Stimulated activated naive CD8-positive, alpha-beta T cell treated with anti-CD3 and anti-CD28 coated beads, Interleukin-15, Interleukin-2, amounts not matched to agents 100 ng/mL and 50 ng/mL, for 24 hours (primary cell): ENCODE measurements around the gene IFNG-AS1.

ENCODE experiments used
- H3K27ac Mint-ChIP-seq: one replicate; pipeline ENCODE4 v1.8.0; 2021; ENCODE audit warnings: mild to moderate bottlenecking, mixed read lengths
- H3K27me3 Mint-ChIP-seq: one replicate; pipeline ENCODE4 v1.8.0; 2021; ENCODE audit warnings: mixed read lengths
- H3K36me3 Mint-ChIP-seq: one replicate; pipeline ENCODE4 v1.8.0; 2021; ENCODE audit warnings: low read depth, mixed read lengths
- H3K4me1 Mint-ChIP-seq: one replicate; pipeline ENCODE4 v1.8.0; 2021; ENCODE audit warnings: low read depth, mixed read lengths
- H3K4me3 Mint-ChIP-seq: one replicate; pipeline ENCODE4 v1.8.0; 2021; ENCODE audit warnings: mild to moderate bottlenecking, mixed read lengths
- H3K9me3 Mint-ChIP-seq: one replicate; pipeline ENCODE4 v1.8.0; 2021; ENCODE audit warnings: mixed read lengths

IFNG-AS1 gene

DNA sequence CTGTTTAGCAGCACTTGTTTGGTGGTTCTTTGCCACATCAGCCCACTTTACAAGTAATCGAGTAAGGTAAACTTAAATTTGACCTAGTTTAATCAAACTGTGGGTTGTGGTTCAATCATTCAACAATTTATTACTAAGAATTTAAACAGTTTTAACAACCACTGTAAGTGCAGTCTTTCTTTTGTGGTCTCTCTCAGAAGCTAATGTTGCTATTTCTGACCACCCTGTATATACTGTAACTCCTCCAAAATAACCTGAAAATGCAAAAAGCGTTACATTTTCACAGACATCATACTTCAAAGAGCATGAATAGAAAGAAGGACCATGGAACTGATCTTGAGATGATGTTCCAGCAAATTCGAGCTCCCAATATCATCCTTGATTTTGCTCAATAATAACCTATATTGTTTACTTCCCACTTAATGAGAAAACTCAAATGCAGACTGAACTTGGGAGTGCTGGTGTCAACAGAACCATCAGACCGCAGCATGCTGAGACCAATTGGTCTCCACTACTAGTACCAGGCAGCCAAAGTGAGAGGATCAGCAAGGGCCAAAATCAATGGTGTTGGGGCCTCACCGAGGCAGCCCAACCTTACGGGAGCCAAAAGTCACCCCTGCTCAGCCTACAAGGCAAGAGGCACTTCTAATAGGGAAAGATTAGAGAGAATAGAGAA is 22.1 kb downstream of the IFNG-AS1 start:
- no peak overlapping the region for H3K4me3 Mint-ChIP-seq
- H3K4me1 Mint-ChIP-seq: peaks cover 24% of the 10 kb centered on the region
- no peaks in the 10 kb centered on the region for H3K27me3 Mint-ChIP-seq
- H3K9me3 Mint-ChIP-seq: no peaks in the 10 kb centered on the region
- H3K27ac Mint-ChIP-seq: peak overlapping the region; percentile 23
- no peaks in the 10 kb centered on the region for H3K36me3 Mint-ChIP-seq

DNA sequence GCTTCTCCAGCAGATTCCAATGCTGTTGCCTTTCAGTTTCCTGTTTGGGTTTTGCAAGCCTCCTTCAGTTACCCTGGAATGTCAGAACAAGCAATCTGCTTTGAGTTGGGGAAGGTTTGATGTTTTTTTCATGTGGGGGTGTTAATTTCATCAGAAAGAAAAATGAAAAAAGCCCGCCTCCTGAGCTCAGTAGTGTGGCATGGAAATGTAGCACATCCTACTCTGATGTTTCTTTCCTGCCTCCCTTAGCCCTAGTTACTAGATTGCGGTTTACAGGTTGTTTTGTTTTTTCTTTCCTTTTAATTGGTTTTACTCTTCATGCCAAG is 22.6 kb downstream of the IFNG-AS1 start:
- peaks cover 24% of the 10 kb centered on the region for H3K4me1 Mint-ChIP-seq
- no peak overlapping the region for H3K27ac Mint-ChIP-seq

DNA sequence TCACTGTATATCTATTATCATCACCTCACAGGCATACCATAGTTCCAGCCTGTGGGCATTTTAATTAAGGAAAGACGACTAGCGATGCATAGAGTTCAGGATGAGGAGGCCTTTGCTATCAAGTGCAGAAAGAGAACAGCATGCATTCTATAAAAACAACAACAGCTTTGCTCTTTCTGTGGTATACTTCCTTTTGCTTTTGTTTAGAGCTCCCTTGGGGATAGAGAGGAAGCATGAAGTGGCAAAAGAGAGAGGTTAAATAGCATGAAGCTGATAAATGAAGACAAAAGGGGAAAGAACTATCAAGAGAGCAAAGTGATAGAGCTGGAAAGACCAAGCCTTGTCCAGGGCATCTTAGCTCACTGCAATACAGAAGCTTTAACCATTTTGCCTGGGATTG is 23.5 kb downstream of the IFNG-AS1 start:
- Mint-ChIP-seq H3K27me3 (no peaks in the 10 kb centered on the region), H3K4me1 (peaks cover 24% of the 10 kb centered on the region), H3K4me3 (no peak overlapping the region), H3K36me3 (no peaks in the 10 kb centered on the region), H3K9me3 (no peaks in the 10 kb centered on the region), H3K27ac (no peak overlapping the region)

More for the DNA sequence above, 22.6 kb downstream of the IFNG-AS1 start:
- Mint-ChIP-seq H3K9me3 (no peaks in the 10 kb centered on the region), H3K36me3 (no peaks in the 10 kb centered on the region), H3K27me3 (no peaks in the 10 kb centered on the region), H3K4me3 (no peak overlapping the region)

DNA sequence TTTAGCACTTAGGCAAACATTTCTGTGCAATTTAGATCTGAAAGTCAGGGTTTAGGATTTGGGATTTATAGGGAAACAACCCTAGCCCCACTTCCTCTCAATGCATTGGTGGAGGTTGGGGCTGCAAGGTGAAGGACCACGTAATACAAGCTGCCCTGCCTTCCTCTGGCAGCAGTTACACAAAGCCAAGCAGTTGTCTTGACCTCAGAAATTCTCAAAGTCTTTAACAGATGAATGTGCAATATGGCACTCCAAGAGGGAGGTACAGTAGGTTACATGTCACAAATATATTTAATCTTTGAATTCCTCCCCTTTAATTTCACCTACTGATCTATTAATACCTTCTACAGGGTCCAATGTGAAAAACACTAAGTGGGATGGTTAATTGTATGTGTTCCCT is 23.9 kb downstream of the IFNG-AS1 start:
- Mint-ChIP-seq H3K36me3 (no peaks in the 10 kb centered on the region), H3K9me3 (no peaks in the 10 kb centered on the region), H3K27me3 (no peaks in the 10 kb centered on the region), H3K4me1 (peaks cover 24% of the 10 kb centered on the region), H3K27ac (no peak overlapping the region), H3K4me3 (no peak overlapping the region)

DNA sequence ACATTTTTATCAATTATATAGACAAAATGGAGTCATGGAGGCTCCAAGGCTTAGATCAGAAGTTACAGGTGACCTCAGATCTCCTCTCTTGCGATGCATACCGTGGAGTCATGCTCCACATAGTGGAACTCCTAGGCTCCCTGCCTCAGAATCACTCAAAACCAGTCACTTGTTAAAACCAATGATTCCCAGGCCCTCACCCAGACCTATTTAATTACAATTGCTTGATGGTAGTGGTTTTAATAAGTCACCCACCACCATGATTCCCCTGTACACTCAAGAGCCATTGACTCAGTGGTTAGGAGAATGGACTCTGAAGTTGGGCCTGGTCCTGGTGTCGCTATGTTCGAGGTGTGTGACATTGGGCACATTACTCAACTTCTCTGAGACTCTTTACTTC is 26.9 kb downstream of the IFNG-AS1 start:
- no peaks in the 10 kb centered on the region for H3K36me3 Mint-ChIP-seq
- no peak overlapping the region for H3K4me3 Mint-ChIP-seq
- H3K9me3 Mint-ChIP-seq: no peaks in the 10 kb centered on the region
- peaks cover 17% of the 10 kb centered on the region for H3K4me1 Mint-ChIP-seq
- H3K27me3 Mint-ChIP-seq: no peaks in the 10 kb centered on the region
- no peak overlapping the region for H3K27ac Mint-ChIP-seq

DNA sequence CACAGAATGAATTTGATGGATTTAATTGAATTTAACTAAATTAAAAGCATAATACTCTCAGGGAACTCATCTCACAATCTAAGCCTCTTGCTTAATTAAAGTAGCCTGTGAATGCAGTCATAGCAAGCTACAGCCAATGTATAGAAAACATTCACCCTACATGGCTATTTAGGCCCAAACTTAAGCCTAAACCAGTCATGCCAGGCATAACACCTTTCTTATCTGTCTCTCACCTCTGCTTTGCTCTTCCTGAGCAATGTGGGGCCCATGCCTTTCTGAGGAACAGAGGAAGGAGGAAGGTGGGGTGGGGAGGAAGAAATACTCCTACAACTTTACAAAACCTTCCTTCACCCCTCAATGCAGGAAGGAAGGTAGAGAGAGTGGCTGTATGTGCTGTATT is 29.1 kb downstream of the IFNG-AS1 start:
- Mint-ChIP-seq H3K4me1 (no peaks in the 10 kb centered on the region), H3K9me3 (peaks cover 4% of the 10 kb centered on the region), H3K27ac (no peak overlapping the region), H3K4me3 (no peak overlapping the region), H3K27me3 (no peaks in the 10 kb centered on the region), H3K36me3 (no peaks in the 10 kb centered on the region)

DNA sequence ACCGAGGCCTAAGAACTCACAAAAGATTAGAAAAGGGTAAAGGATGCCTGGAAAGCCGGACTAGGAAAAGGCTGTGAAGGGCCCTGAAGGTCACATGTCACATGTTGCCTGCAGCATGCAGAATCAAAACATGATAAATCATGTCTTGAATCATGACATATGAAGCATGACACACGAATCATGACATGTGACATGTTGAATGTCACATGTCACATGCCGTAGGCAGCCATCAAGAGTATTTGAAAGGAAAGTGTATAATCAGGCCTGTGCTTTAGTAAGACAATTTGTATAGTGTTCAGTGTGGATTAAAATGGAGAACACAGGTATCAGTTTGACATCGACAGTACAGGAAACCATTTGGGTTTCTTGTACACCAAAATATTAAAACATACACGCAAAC is 30.8 kb downstream of the IFNG-AS1 start:
- no peaks in the 10 kb centered on the region for H3K27me3 Mint-ChIP-seq
- no peak overlapping the region for H3K27ac Mint-ChIP-seq
- no peaks in the 10 kb centered on the region for H3K4me1 Mint-ChIP-seq
- no peaks in the 10 kb centered on the region for H3K36me3 Mint-ChIP-seq
- no peak overlapping the region for H3K4me3 Mint-ChIP-seq
- H3K9me3 Mint-ChIP-seq: peaks cover 10% of the 10 kb centered on the region

DNA sequence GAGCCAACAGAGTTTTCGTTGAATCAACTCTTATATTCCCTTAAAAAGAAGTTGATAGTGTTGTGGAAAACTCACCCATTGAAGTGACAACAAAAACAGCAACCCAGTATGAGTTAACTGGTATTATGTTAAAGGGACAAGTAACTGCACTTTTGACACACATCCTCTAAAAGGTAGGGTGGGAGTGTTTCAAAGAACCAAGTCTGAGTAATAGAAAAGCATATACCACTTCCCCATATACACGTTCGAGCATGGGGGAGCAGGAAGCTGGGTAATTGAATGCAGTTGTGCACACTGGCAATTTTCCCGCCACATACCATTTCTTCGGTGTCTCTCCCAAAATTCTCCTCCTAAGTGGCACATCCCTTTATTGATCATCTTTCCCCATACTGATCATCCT is 31.5 kb downstream of the IFNG-AS1 start:
- Mint-ChIP-seq H3K4me1 (no peaks in the 10 kb centered on the region), H3K36me3 (no peaks in the 10 kb centered on the region), H3K4me3 (no peak overlapping the region), H3K27me3 (no peaks in the 10 kb centered on the region), H3K9me3 (peaks cover 10% of the 10 kb centered on the region), H3K27ac (no peak overlapping the region)

DNA sequence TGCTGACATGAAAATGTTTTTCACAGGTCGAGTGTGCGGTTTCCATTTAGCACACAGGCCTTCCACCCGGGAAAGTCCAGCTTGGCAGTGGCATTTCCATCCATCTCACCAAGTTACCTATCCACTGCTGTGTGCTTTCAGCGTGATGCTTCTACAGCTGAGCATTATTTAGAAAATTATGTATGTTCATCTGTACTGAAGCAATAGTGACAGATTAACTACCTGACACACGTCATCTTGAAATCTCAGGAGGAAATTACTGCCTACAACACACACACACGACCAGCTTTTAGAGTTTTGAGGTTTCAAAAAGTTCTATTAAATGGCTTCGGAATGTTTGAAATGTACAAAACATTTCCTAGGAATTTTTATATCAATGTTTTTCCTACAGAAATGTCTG is 39.4 kb downstream of the IFNG-AS1 start:
- peaks cover 19% of the 10 kb centered on the region for H3K9me3 Mint-ChIP-seq
- peaks cover 3% of the 10 kb centered on the region for H3K36me3 Mint-ChIP-seq
- H3K4me3 Mint-ChIP-seq: no peak overlapping the region
- no peak overlapping the region for H3K27ac Mint-ChIP-seq
- peaks cover 26% of the 10 kb centered on the region for H3K4me1 Mint-ChIP-seq
- H3K27me3 Mint-ChIP-seq: no peaks in the 10 kb centered on the region

DNA sequence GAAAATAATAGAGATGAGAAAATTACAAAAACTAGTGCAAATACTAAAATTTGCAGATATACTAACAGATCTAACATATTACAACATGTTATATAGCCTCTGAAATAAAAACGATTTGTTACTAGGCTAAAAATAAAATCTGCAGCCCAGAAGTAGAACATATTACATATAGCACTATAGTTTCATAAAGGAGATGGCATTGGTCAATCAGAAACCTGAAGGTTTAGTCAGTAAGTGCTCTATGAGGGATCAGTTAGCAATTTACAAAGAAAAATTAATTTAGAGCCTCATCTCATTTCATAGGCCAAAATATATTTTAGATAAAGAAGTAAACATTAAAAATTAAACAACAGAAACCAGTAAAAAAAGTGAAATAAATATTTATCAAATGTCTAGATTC is 41.0 kb downstream of the IFNG-AS1 start:
- H3K4me3 Mint-ChIP-seq: no peak overlapping the region
- peaks cover 34% of the 10 kb centered on the region for H3K4me1 Mint-ChIP-seq
- H3K27me3 Mint-ChIP-seq: no peaks in the 10 kb centered on the region
- peaks cover 14% of the 10 kb centered on the region for H3K9me3 Mint-ChIP-seq
- H3K27ac Mint-ChIP-seq: no peak overlapping the region
- peaks cover 3% of the 10 kb centered on the region for H3K36me3 Mint-ChIP-seq

DNA sequence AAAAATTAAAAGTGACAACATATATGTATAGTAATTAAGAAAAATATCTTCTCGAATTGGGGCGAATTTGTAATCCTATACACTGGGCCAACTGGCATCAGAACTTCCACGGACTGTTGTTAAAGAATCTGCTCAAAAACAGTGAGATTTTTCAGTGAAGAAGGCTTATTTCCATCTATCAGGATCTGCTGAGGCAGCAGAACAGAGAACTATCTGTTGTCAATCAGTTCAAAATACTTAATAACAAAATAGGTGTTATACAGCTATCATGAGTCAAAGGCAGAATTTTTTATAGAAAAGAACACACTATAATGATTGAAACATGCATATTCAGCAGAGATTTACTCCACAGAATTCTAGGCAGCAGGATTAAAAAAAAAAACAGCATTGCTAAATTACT is 41.9 kb downstream of the IFNG-AS1 start:
- H3K27ac Mint-ChIP-seq: no peak overlapping the region
- H3K36me3 Mint-ChIP-seq: peaks cover 3% of the 10 kb centered on the region
- H3K4me3 Mint-ChIP-seq: peak overlapping the region; percentile 77
- peaks cover 16% of the 10 kb centered on the region for H3K9me3 Mint-ChIP-seq
- H3K4me1 Mint-ChIP-seq: peaks cover 35% of the 10 kb centered on the region
- H3K27me3 Mint-ChIP-seq: no peaks in the 10 kb centered on the region

DNA sequence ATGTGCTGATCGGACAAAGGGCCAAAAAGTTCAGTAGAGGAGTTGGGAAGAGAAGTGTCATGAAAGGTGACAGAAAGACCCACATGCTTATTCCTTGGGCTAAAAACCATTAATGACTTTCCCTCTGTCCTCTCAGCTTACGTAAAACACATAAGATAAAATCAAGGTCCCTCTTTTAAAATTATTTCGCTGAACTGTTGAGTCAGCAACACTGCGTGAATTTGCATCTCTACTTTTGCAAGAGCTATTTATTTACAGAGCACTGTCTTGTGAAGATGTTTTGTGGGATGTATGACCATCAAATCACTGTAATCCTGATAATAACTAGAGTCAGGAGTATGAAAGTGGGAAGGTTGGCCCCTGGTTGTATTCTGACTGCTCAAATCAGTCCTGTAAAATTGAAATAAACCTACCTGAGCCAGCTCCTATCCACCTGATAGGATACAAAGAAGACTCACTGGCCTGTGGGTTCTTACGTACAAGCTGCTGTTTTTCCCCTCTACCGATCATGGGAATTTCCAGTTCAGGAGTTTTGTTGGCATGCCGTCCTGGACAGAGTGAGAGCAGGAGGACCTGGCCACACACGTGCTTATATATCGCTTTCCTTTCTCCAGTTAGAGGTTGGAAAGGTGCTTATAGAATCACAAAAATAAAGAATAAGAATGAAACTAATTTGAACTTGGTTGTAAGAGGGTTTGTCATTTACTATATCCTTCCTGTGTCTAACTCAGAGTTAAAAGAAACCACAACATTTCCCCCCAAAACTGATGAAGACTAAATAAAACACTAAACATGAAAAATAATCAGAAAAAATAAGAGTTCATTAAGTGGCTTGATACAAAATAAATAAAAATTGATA is 42.9 kb downstream of the IFNG-AS1 start:
- Mint-ChIP-seq H3K9me3 (peaks cover 16% of the 10 kb centered on the region), H3K4me1 (peaks cover 43% of the 10 kb centered on the region), H3K4me3 (peak overlapping the region; percentile 77), H3K27me3 (no peaks in the 10 kb centered on the region), H3K36me3 (peaks cover 3% of the 10 kb centered on the region), H3K27ac (peak overlapping the region; percentile 54)

DNA sequence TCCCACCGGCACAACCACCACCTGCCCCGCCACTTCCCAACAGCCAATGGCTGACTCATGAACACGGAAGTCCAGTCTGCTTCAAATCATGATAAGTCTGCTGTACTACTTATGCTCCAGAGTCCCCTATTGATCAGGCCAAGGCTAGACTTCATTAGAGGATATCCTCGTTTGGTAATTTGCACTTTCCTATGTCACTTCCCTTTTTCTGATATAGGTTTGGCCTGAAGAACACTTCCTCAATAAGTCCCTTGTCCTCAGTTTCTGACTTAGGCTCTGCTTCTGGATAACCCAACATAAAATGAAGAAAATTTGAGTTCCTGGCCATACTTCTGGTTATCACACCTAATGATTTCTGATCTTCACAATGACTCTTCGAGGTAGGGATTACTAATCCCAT is 45.3 kb downstream of the IFNG-AS1 start:
- H3K9me3 Mint-ChIP-seq: peaks cover 8% of the 10 kb centered on the region

DNA sequence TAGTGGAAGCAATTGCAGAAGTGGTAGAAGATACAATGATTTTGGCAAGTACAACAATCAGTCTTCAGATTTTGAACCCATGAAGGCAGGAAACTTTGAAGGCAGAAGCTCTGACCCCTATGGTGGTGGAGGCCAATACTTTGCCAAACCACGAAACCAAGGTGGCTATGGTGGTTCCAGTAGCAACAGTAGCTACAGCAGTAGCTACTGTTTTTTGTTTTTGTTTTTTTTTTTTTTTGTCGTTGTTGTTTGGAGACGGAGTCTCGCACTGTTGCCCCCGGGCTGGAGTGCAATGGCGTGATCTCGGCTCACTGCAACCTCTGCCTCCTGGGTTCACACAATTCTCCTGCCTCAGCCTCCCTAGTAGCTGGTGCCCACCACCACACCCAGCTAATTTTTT is 47.4 kb downstream of the IFNG-AS1 start:
- Mint-ChIP-seq H3K4me3 (no peak overlapping the region), H3K27me3 (no peaks in the 10 kb centered on the region), H3K27ac (peak overlapping the region; percentile 39), H3K36me3 (no peaks in the 10 kb centered on the region), H3K9me3 (peaks cover 3% of the 10 kb centered on the region), H3K4me1 (peaks cover 68% of the 10 kb centered on the region)

More for the DNA sequence above, 45.3 kb downstream of the IFNG-AS1 start:
- no peak overlapping the region for H3K27ac Mint-ChIP-seq
- peaks cover 59% of the 10 kb centered on the region for H3K4me1 Mint-ChIP-seq
- no peak overlapping the region for H3K4me3 Mint-ChIP-seq
- no peaks in the 10 kb centered on the region for H3K36me3 Mint-ChIP-seq
- H3K27me3 Mint-ChIP-seq: no peaks in the 10 kb centered on the region

DNA sequence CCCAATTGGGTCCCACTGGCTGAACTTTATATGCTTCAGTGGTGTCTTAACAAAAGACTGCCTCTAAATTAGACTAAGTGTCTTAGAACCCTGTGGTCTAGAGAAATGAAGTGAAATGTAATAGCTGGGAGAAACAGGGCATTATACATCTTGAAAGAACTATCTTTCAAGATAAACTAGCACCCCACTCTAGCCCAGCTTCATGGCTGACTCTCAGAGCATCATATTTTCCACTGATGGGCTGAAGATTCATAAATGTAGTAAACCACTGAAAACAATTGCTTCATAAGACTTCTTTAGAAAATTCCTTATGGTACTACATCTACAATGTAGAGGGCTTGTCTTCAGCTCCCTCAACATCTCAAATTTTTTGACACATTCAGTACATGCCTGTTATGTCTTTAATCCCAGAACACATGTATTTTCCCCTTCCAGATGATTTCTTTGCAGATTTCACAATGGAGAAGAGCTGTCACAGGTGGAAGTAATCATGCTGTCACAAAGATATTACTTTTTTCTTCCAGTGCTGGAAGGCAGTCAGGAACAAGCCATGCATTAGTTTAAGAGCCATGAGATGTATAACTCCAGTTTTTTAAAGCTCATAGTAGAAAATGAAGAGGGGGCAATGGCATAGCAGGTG is 48.5 kb downstream of the IFNG-AS1 start:
- Mint-ChIP-seq H3K4me3 (no peak overlapping the region), H3K36me3 (no peaks in the 10 kb centered on the region), H3K9me3 (peaks cover 3% of the 10 kb centered on the region), H3K27me3 (no peaks in the 10 kb centered on the region), H3K27ac (peak overlapping the region; percentile 73), H3K4me1 (peaks cover 68% of the 10 kb centered on the region)
